Stimulated activated CD8-positive, alpha-beta memory T cell treated with anti-CD3 and anti-CD28 coated beads, Interleukin-4, amount 100 ng/mL, for 4 hours (primary cell): ENCODE data around the gene AIFM3.
"Not testable (repeated sequence)": the region's sequence is repeated elsewhere in the genome, so short reads cannot be mapped to it uniquely, and the experiment has no call there.

Experiments used
- DNase-seq, 2 donors: peaks; one replicate each; pipeline ENCODE4 v3.0.0-alpha.2; 2020; ENCODE audit warnings: low read depth in 2 of 2, low spot score in 1 of 2

The AIFM3 gene

DNA sequence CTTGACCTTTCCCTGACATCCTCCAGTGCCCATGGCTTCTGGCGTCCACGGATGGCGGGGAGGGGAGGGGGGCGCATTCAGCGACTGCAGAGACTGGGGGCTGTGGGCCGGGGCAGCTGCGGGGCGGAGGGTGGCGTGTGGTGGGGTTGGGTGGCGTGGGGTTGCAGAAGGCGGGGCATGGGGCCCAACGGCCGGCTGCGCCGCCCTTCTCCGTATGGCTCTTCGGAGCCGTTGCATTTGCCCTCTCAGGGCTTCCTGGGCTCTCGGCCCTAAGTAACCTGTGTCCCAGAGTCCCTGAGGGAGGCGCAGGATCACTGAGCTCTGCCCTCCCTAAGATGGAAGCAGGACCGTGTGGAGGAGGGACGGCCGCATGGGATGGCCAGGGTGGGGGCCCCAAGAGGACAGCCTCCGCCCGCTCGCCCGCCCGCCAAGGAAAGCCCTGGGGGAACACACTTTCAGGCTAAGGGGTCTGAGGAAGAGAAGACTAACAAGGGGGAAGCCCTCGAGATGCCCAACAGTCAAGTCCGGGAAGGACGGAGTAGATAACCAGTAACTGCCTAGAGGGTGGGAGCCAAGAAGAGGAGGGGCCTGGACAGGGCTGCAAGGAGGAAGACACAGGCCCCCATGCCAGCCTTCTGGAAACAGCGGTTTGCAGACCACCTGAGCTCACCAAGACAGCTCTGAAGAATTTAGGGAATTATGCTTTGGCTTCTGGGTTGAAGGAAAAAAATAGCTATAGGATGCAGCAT is 9.2 kb upstream of the AIFM3 start:
- DNase-seq = no peak

DNA sequence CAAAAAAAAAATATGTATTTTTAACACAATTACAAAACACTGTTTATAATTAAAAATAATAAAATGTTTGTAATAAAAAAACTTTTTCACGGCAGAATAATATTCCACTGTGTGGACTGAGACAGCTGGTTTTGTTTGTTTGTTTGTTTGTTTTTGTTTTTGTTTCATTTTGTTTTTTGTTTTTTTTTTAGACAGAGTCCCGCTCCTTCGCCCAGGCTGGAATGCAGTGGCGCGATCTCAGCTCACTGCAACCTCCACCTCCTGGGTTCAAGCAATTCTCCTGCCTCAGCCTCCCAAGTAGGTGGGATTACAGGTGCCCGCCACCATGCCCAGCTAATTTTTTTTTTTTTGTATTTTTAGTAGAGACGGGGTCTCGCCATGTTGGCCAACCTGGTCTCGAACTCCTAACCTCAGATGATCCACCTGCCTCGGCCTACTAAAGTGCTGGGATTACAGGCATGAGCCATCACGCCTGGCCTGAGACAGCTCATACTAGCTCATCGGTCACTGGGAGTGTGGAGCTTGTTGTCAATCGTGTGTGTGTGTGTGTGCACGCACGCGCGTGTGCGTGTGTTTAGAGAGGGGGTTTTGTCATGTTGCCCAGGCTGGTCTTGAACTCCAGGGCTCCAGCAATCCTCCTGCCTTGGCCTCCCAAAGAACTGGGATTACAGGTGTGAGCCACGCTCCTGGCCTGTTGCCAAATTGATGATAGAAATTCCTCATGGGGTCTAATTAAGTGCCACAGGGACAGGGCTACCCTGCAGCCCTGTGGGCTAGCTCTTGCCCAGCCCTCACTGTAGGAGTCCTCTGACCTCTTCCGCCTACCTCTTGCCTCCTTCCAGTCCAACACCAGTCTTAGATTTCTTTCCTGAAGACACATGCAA is 7.2 kb upstream of the AIFM3 start:
- DNase-seq = no peak

DNA sequence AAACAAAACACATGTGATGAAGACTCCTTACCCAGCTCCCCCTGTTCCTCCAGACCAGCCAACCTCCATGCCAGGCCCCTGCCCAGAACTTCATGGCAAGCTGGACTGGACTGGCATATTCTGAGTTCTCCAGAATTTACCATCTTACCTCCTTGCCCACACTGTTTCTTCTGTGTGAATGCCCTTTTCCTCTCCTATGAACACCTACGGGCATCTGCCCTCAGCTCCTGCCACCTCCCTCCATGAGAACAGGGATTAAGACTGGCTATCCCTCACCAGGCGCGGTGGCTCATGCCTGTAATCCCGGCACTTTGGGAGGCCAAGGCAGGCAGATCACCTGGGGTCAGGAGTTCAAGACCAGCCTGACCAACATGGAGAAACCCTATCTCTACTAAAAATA is 6.4 kb upstream of the AIFM3 start:
- DNase-seq = no peak

DNA sequence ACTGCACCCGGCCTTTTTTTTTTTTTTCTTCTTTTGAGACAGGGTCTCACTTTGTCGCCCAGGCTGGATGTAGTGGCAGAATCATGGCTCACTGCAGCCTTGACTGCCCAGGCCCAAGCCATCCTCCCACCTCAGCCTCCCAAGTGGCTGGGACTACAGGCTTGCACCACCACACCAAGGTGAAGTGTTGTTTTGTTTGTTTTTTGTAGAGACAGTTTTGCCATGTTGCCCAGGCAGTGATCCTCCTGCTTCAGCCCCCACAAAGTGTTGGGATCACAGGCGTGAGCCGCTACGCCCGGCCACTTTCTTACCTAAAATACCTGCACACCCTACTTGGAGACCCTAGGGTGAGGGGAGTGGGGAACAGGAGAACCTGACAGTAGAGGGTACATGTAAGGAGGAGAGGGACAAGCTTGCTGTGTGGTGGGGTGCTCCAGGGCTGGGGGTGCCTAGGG is 4.5 kb upstream of the AIFM3 start:
- DNase-seq = no peak

DNA sequence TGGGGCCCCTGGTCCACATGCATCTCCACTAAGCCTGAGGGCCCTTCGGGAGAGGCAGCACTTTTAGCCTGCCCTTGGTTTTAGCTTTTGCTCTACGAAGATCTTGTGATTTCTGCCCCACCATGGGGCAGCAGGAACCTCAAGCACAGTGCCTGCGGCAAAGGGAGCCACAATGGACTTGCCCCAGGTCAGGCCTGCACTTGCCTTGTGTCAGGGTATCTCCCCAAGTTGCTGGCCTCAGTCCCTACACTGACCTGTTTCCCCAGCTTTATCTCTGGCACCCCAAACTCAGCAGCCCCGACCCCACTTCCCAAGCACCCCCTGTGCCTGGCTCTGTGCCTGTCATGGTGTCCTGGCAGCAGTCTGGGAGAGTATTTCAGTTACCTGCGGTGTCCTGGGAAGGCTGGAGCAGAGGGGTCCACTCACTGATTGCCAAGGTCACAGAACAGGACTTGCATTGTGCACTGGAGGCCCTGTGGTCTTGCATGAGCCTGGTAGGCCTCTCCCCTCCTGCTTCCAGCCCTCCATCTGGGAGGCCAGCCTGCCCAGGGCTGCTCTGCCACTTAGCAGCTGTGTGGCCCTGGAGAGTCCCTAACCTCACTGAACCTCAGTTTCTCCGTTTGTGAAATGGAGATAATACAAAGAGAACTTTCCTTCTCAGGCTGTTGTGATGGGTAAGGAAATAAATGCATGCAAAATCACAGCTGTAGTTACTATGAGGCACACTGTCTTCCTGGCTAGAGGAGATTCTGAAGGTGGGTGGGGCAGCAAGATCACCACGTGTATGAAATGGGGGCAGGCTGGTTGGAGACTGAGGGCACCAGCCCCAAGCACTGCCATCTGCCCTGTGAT is 3.6 kb upstream of the AIFM3 start:
- DNase-seq = no peak

DNA sequence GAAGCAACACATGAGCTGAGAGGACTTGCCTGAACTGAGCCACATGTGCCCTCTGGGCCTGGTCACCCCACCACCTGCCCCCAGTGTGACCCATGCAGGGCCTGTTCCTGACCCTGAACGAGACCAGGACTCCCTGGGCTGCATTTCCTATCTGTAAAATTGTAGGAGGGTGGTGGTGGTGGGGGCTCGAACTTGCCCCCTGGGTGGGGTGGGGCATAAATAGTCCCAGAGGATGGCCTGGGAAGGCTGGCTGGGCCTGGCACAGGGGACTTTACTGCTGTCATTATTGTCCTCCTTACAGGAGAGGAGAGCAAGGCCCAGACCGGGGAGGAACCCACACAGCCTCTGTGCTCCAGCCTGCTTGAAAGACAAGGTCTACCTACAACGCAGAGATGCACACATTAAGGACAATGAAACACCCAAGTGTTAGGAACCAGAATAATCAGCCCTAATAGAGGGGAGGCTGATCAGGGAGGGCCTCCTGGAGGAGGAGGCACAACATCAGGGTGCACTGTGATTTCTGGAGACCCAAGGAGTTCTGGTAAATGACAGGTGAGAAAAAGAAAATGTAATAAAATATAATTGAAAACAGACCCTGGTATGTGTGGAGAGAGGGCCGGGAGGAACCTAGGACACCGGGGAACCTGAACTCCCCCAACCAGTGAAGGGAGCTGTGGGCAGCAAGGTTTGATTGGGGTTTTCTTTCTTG is 2.8 kb upstream of the AIFM3 start:
- no peak for DNase-seq

DNA sequence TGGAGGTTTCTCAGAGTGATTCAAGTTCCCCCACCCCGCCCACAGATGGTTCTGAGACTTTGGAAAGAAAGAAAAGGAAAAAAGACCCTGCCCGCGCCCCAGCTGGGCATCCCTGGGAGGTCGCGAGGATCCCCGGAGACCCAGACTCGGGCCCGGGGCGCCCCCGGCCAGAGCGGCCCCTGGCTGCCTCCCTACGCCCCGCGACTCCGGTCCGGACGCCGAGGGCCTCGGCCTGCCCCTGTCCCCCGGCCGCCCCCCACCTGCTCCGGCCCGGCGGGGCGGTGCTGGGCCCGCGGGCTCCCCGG is 2.3 kb upstream of the AIFM3 start:
- no peak for DNase-seq

DNA sequence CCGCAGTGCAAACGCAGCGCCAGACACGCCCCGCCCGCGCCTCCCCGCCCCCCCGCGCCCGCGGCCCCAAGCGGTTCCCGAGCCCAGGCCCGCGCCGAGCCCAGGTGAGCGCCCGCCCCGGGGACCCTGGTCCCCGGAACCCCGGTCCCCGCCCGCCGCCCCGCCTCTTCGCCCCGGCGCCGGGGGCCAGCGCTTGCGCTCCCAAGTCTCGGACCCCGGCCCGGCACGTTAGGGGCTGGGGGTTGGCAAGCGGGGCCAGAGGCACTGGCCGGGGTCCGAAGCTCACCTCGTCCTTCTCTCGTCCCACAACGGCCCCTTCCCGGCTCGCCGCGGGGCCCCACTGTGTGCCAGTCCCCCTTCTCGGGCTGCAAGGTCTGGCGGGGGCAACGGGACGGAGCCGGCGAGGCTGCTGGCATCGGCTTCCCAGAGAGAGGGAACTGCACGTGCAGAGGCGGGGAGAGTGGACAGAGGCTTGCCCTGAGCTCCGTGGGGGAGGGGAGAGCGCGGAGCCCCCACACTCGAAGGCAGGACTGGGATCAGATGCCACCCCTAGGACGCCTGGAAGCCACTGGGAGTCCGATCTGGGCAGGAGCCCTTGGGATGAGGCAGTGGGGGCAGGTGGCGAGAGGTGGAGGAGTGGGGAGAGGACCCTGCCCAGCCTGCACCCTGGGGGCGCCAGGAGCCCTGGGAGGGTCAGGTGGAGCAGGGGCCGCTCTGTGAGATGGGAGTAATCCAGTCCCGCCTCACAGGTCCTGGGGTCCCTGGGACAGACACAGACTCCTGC is 1.8 kb upstream of the AIFM3 start:
- DNase-seq = no peak

DNA sequence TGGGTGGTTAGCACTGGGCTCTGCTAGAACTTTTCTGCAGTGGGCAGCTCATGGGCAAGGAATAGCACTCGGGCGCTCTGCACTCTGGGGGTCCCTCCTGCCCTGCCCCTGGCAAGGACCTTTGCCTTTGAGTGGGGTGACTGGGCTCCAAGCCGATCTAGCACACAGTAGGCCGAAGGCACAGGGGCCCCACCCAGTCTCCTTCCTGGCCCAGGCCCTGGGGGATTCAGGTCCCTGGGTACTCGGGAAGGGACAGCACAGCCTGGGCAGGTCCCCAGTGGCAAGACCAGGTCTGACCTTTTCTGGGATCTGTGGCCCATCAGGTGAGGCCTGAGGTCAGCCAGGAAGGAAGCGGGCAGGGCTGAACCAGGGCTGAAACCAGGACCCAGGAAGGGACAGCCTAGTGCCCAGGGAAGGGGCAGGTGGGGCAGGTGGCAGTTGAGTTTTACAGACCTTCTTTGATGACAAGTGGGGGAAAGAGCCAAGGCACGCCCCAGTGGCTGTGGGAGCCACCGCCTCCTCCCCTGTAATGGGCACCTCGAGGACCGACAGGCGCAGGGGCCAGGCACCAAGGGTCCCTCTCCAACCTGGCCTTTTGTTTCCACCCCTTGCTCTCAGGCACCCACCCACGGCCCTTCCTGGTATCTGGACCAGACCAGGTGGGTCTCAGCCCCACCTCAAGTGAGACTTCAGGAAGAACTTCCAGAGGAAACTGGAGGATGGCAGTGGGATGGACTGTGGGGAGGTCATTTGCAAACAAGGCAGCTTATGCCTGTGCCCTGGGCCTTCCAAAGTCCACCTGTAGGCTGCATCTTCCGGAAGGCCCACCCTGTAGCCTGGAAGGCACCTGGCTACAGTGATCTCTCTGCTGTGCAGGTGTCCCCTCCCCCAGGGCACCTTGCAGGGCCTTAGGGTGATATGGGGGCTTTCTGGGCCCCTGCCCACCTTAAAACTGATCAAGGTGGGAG is 883 bp upstream of the AIFM3 start:
- no peak for DNase-seq

DNA sequence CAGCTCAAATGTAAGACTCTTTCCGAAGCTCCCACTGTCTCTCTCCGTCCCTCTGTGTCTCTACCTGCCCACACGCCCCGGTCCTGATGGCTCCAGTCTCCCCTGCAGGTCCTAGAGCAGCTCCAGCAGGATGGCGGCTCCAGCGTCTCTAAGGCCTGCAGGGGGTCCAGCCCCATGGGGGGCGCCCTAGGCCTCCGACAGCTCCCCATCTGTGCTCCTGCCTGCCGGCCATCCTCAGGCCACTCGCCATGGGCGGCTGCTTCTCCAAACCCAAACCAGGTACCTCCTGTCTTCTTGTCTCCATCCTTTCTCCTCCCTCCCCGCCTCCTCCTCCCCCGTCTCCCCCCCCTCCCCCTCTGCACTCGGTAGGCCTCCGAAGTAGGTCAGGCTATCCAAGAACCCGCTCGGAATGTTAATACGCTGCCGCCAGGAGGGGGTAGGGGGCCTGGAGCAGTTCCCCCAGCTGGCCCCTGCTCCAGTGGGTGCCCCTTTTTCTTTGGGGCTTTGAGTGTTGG is 699 bp downstream of the AIFM3 start:
- DNase-seq = no peak

DNA sequence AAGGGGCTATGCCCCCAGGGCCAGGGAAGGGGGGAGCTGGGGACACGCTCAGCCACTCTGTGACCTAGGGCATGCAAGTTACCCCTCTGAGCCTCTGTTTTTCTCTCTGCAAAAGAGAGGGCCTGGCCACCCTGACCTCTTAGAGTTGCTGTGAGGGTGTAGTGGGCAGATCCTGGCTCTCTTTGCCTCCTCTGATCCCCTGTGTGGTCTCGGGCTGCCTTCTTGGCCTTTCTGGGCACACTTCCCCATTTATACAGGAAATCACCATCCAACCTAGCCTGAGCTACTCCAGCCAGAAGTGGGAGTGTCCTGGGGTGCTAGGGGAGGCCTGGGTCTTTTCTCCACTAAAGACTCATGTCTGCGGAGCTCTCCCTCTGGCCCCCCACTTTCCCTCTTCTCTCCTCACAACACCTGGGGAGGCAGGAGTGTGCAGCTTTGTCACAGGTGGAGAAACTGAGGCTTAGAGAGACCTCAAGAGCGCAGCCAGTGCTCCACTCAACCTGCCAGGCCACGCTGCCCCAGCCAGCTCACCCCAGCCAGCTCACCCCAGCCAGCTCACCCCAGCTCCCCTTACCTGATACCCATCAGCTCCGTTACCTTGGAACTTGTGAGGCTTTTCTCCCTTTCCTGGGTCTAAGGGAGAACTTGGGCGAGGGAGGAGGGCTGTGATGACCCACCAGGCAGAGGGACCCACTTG is 1.4 kb downstream of the AIFM3 start:
- DNase-seq = no peak

DNA sequence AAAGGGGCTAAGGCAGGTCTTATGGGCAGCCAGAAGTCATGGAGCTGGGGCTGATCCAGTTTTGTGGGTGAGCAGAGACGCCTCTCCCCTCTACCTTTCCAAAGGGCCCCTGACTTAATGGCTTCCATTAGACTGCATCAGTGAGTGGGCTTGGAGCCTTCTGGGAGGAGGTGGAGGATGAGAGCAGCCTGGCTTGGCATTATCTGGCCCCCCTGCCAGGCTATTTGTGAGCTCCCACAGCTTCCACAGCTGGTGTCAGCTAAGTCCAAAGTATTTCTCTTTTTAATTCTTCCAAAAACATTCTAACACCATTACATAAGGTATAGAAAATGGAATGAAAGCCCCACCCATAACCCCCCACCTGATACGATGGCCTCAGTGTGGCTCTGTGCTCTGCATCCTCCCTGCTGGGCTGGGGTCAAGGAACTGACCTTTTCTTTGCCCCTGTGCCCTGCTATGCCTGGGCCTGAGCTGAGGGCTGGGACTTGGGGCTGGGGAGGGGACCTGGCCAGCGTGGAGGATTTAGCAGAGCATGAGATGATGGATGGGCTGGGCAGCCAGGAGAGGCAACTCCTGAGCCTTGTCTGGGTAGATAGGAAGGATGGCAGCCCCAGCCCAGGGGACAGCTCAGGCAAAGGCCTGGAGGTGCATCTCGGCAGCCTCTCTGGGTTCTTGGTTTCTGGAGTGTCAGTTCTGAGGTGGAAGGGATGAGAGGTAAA is 4.0 kb downstream of the AIFM3 start:
- DNase-seq = no peak

DNA sequence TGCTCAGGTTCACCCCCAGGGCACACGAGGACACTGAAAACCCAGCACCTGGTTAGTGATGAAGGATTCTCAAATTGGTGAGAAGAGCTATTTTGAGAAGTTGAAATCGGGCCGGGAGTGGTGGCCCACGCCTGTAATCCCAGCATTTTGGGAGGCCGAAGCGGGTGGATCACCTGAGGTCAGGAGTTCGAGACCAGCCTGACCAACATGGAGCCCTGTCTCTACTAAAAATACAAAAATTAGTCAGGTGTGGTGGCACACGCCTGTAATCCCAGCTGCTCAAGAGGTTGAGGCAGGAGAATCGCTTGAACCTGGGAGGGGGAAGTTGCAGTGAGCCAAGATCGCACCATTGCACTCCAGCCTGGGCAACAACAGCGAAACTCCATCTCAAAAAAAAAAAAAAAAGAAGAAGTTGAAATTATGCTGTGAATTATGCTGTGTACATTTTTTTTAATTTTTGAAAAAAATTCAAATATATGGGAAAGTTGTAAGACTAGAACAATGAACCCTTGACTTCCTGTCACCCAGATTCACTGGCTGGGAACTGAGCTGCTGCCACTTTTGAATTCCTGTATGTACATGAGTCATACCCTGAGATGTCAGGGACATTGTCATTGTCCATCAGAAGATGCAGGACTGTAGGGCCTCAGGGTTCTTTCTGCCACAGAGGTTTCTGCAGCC is 5.1 kb downstream of the AIFM3 start:
- DNase-seq = not testable (repeated sequence)

DNA sequence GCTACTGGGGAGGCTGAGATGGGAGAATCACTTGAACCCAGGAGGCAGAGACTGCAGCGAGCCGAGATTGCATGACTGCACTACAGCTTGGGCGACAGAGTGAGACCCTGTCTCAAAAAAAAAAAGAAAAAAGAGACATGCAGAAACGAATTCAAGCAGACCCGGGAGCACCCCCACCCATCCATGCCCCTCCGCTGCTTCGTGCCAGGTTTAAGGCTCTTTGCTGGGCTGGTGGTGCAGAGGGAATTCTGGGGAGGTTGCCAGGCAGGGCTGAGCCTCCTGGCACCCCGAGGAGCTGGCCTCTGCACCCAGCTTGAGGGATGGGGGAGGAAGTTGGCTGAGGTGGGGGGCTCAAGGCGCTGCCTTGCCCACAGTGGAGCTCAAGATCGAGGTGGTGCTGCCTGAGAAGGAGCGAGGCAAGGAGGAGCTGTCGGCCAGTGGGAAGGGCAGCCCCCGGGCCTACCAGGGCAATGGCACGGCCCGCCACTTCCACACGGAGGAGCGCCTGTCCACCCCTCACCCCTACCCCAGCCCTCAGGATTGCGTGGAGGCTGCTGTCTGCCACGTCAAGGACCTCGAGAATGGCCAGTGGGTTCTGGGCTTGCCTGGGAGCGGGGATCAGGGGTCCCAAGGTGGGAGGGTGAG is 6.0 kb downstream of the AIFM3 start:
- DNase-seq = no peak

DNA sequence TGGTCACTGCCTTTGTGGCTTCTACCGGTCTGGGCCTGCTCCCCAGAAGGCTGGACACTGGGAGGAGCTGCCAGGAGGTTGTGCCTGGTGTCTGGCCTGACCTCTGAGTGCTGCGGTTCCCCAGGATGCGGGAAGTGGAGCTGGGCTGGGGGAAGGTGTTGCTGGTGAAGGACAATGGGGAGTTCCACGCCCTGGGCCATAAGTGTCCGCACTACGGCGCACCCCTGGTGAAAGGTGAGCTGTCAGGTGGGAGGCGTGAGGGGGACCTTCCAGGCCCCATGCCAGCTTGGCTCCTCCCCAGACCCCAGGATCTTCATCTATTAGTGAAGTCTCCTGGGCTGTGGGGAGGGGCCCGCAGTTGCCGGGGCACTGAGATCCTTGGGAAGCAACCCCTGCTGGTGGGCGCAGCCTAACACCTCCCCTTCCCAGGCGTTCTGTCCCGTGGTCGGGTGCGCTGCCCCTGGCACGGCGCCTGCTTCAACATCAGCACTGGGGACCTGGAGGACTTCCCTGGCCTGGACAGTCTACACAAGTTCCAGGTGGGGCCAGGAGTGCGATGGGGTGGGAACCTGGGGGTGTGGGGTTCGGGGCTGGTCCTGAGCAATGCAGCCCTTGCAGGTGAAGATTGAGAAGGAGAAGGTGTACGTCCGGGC is 6.7 kb downstream of the AIFM3 start:
- DNase-seq = no peak

DNA sequence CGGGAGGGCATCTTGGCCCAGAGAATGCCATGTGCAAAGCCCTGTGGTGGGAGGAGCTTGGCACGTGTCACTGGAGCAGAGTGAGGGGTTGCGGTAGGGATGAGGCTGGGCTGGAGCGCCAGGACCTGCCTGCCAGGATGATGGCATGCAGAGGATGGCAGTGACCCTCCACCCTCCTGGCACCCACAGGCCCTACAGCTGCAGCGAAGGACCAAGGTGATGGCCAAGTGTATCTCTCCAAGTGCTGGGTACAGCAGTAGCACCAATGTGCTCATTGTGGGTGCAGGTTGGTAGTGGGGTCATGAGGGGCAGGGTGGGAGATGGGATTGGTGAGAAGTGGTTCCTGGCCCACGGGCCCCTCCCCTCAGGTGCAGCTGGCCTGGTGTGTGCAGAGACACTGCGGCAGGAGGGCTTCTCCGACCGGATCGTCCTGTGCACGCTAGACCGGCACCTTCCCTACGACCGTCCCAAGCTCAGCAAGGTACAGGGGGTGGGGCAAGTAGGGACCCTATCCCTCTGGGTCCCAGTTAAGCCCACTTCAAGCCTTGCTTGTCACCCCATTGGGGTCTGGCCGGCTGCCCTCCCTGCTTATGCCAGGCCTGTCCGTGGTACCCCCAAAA is 7.4 kb downstream of the AIFM3 start:
- DNase-seq = no peak
